HFF-Myc (cell line): ENCODE results near the gene KCNMA1.
"Not testable (repeated sequence)": the region's sequence is repeated elsewhere in the genome, so short reads cannot be mapped to it uniquely, and the experiment has no call there.

ENCODE experiments used
- DNase-seq: peaks from one replicate; pipeline ENCODE4 v3.0.0-alpha.2; 2011; ENCODE audit warnings: low read depth; ENCODE audit errors: extremely low read depth
- H3K4me3 ChIP-seq: replicated peaks from 2 replicates; pipeline ENCODE4 v1.5.1; 2011; ENCODE audit warnings: low read depth, mild to moderate bottlenecking, control low read depth, low read length
- TF ChIP-seq, protein P1 (sequence below): IDR thresholded peaks from 2 replicates; pipeline ENCODE4 v1.5.1; 2012; ENCODE audit warnings: mild to moderate bottlenecking, low read depth, low read length, control low read depth; ENCODE audit errors: missing control alignments

Gene KCNMA1

GRCh38 chr10:77522268-77522809 lies 115.3 kb downstream of the KCNMA1 start:
- TF ChIP-seq, protein P1, sequence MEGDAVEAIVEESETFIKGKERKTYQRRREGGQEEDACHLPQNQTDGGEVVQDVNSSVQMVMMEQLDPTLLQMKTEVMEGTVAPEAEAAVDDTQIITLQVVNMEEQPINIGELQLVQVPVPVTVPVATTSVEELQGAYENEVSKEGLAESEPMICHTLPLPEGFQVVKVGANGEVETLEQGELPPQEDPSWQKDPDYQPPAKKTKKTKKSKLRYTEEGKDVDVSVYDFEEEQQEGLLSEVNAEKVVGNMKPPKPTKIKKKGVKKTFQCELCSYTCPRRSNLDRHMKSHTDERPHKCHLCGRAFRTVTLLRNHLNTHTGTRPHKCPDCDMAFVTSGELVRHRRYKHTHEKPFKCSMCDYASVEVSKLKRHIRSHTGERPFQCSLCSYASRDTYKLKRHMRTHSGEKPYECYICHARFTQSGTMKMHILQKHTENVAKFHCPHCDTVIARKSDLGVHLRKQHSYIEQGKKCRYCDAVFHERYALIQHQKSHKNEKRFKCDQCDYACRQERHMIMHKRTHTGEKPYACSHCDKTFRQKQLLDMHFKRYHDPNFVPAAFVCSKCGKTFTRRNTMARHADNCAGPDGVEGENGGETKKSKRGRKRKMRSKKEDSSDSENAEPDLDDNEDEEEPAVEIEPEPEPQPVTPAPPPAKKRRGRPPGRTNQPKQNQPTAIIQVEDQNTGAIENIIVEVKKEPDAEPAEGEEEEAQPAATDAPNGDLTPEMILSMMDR = no peak
- H3K4me3 ChIP-seq = no peak overlapping the region
- no peak for DNase-seq

DNA sequence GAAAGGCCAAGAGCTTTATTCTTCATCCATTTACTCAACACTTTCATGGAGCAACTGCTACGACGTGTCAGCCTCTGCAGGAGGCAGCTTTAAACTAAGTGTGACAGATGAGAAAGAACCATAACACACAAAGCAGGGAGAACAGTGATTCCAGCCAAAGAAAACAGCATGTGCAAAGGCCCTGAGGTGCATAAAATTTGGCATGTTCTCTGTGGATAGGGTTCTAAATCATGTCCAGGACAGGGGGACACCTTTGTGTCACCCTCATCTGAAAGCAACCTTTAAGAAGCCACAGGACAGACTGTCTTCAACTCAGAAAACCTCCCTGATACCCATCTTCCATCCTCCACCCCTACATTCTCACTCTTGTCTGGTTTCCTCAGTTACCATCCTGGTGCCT lies 116.6 kb downstream of the KCNMA1 start:
- H3K4me3 ChIP-seq = no peak overlapping the region
- no peak for DNase-seq
- TF ChIP-seq, protein P1 = no peak

DNA sequence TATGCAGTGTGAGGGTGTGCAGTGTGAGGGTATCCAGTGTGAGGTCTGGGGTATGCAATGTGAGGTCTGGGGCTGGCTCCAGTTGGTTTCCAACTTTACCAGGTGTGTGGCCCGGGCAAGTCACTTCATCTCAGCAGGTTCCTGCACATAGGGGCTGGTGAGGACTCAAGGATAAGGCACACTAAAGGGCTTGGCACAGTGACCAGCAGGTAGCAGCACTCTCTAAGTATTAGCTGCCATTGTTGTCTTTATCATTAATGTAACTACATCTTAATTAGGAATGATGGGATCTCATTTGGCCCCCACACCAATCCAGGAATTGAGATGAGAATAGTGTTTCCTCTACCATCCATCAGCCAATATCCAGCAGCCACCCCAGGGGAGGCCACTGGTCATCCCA lies 117.3 kb downstream of the KCNMA1 start:
- no peak for DNase-seq
- TF ChIP-seq, protein P1 = no peak
- H3K4me3 ChIP-seq = no peak overlapping the region

DNA sequence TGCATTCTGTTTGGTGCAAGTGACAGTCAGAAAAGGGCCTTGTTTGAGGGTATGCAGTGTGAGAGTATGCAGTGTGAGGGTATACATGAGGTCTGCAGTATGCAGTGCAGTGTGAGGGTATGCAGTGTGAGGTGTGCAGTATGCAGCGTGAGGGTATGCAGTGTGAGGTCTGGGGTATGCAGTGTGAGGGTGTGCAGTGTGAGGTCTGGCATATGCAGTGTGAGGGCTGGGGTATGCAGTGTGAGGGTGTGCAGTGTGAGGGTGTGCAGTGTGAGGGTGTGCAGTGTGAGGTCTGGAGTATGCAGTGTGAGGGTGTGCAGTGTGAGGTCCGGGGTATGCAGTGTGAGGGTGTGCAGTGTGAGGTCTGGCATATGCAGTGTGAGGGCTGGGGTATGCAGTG lies 117.8 kb downstream of the KCNMA1 start:
- not testable (repeated sequence) for DNase-seq, H3K4me3 ChIP-seq

DNA sequence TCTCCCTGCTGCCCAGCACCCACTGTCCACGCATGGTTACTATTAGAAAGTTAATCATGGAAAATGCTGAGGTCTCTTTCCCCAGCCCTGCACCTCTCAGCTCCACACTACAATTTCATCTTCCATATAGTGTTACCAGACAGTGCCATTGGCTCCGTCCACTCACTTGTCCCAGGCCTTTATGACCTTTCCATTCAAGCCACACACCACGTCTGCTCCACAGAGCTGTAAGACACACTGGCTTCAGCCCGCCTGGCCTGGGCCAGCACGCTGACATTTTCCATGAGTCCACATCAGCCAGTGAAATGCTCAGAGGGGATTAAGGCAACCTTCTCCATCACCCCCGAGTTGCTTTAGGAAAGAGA lies 118.7 kb downstream of the KCNMA1 start:
- no peak overlapping the region for H3K4me3 ChIP-seq
- TF ChIP-seq, protein P1 = no peak
- DNase-seq = no peak

DNA sequence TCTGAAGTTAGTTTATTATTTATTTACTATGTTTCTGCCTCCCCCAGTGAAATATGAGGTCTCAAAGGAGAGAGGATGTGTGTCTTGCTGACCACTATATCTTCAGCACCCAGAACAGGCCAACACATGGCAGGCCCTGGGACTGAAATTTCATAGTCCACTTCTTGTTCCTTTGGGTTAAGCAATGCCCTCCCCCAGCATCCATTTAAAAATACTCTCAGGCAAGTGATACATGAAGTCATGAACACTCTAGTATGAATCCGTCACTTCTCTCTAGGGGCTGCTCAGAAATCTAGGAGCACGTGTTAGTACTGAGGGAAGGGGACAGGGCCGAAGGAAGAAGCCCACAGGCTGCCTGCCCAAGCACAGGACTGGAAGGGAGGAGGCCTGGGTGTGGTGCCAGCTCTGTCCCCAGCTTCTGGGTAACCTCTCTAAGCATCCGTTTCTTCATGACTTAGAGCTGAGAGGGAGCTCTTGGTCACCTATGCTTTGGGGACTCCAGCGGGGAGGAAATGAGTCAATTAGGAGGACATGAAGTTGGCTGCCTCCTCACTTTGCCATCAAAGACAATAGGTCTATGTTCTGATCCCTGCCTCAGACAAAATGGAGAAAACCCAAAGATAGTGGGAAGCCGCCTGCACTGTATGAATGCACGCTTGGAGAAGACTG lies 119.2 kb downstream of the KCNMA1 start:
- H3K4me3 ChIP-seq = no peak overlapping the region
- TF ChIP-seq, protein P1 = no peak
- no peak for DNase-seq

DNA sequence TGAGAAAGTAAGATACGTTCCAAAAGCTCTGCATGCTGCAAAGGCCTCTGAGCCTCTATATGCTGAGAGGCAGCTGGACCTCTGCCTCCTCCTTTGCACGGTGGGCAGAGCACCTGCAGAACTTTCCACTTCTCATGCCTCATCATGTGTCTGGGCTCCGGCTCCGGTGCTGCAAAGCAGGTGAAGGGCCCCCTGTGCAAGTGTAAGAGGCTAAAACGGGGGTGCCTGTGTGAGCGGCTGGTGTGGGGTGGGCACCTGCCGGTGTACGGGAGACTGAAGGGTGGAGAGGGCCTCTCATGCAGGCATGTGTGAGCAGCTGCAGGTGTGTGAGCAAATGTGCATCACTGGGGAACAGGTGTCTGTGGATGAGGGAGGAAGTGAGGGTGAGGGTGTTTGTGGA lies 121.0 kb downstream of the KCNMA1 start:
- DNase-seq = no peak

More for the DNA sequence above, 121.0 kb downstream of the KCNMA1 start:
- TF ChIP-seq, protein P1 = no peak
- H3K4me3 ChIP-seq = no peak overlapping the region
